G401.6 (cell line): ENCODE measurements around the gene CRYGB.
"Not testable (repeated sequence)": the region's sequence is repeated elsewhere in the genome, so short reads cannot be mapped to it uniquely, and the experiment has no call there.

Source experiments
- FAIRE-seq: peaks from 2 replicates; lab custom pipeline; 2012; peaks lifted over from hg19 to GRCh38; lab: Jason Lieb, UNC

CRYGB gene

DNA sequence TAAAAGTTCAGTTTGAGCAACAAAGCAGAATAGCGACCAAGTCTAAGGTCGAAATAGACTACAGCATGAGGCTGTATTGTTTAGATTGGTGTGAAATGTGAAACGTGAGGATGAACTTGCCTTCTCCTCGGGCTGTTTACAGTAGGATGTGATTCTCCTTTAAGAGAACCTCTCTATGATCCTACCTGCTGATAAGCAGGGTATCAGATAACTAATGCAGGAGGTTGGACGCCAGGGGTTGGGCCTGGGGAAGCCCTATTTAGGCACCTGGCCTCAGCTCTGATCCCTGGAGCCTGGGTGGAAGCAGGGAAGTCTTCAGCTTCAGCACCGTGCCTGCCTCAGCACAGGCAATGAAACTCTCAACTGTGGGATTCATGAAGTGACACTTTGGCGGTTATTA, 33.0 kb downstream of the CRYGB start:
- no peak for FAIRE-seq

DNA sequence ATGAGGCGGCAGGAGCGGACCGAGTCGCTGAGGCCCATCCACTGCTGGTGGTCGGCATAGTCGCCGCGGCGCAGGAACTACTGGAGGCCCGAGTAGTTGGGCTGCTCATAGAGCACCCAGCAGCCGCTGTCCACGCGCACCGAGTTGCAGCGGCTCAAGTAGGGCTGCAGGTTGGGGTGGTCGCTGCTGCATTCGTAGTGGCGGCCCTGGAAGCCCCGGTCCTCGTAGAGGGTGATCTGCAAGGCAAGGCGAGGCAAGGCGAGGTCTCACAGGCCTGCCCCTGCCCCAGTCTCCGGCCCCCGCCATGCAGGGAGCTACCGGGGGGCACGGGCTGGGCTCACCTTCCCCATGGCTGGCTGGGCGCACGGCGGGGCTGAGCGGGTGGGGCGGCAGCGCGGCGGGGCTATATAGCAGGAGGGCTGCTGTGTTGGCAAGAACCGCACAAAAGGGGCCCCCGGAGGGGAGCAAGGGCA, 33.6 kb downstream of the CRYGB start:
- FAIRE-seq = not testable (repeated sequence)

DNA sequence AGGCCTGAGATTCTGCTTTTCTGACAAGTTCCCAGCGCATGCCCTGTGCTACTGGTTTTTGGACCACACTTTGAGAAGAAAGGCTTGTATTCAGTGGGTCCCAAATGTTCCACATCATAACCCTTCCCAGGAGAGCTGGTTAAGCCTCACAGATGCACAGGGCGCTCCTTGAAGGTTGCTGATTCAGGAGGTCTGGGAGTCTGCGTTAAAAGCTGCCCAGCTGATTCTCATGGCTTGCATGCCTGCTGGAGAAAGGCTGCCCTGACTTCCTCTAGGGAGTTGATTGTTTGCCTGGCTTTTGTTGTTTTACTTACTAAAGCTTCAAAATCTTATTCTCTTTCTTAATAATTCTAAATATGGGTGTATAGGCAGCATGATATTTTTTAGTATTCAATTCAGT, 42.3 kb downstream of the CRYGB start:
- no peak for FAIRE-seq

DNA sequence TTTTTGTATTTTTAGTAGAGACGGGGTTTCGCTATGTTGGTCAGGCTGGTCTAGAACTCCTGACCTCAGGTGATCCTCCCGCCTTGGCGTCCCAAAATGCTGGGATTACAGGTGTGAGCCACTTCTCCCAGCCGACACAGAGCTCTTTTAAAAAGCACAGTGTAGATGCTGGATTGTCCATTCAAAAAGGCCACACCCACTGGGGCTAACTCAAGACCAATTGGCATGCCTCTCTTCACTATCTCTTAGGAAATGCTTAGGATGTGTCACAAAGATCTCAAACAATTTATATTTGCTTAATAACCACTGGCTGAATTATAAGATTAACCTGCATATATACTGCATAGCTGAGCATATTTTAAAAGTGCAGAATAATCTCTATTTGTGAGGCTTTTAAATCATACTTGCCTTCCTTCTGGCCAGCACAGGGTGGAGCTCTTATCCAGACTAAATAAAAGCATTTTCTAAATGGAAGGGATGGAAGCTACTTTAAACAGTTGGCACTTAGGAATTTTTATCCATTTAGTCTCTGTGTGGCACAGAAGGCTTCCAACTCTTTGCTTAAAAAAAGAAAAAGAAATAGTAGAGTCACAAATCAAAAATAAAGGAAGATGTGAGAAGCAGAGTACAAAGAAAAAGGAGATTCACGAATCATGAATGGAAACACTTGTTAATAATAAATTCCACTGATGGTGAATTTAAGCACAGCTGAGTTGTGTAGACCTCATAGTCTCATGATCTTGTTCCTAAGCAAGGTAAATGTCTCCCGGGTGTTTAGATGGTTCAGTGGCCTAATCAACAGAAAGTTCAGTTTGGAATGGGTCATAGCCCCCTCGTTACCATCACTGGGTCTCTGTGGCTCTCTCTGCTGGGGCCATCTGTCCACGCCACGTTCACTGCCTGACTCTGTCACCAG, 44.0 kb downstream of the CRYGB start:
- FAIRE-seq = peak; percentile 94

DNA sequence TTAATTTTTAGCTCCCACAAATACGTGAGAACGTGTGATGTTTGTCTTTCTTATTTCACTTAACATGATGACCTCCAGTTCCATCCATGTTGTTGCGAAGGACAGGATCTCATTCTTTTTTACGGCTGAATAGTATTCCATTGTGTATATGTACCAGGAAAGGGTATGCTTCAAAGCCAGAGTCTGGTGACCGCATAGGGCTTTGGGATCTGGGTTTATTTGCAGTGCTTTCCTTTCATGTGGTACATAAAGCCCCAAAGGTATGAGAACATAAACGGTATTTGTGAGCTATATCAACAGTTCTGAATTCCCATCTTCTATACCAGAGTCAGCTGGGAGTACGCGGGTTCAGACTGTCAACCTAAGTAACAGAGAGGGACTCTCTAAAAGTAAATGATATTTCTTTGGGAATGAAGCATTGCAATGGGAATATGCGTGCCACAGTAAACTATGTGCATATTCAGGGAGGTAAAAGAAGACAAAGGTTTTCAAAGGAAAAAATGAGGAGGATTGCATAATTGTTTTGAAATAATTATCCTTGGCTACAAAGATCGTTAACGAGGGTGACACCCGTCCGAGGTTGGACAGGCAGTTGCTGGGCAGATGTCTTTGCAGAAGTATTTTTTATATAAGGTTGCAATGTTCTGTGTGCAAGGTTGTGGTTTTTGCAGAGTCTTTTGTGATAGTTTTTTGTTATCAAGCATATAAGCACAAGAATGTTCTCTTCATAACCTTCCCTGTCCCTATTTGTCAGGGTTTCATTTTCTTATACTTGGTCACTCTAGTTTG, 46.1 kb downstream of the CRYGB start:
- FAIRE-seq = no peak

DNA sequence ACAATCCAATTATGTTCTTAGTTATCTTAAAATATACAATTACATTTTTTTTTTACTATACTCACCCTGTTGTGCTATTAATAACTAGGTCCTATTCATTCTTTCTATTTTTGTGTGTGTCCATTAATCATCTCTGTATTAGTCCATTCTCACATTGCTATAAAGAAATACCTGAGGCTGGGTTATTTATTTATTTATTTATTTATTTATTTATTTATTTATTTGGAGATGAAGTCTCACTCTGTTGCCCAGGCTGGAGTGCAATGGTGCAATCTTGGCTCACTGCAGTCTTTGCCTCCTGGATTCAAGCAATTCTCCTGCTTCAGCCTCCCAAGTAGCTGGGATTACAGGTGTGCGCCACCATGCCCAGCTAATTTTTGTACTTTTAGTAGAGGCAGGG, 47.3 kb downstream of the CRYGB start:
- not testable (repeated sequence) for FAIRE-seq

DNA sequence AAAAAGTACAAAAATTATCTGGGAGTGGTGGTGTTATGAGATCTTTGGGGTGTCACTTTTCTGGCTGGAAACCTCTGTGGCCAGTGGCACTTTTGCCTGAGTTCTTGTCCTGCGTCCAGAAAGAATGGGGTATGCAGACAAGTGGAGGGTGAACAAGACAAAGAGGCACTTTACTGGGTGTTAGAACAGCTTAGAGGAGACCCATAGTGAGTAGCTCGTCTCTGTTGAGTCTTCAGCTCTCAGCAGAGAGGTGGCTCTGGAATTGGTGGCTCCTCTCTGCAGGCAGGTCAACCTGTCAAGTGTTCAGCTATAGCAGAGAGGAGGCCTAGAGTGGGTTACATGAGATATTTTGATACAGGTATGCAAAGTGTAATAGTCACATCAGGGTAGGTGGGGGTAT, 47.7 kb downstream of the CRYGB start:
- no peak for FAIRE-seq

DNA sequence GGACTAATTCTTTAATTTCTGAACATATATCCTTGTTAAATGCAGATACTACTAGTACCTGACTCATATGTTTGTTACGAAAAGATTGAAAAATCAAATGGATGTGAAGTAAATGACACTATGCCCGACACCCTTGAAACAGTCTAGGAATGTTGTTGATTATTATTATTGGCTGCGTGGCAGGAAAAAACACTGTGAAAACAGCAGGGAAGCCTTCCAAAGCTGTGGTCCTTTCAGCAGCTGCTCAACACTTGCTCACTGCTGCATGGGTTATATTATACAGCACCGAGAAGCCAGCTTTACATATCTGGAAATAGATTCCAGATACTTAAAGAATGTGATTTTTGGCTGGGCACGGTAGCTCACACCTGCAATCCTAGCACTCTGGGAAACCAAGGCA, 48.2 kb downstream of the CRYGB start:
- FAIRE-seq = no peak

DNA sequence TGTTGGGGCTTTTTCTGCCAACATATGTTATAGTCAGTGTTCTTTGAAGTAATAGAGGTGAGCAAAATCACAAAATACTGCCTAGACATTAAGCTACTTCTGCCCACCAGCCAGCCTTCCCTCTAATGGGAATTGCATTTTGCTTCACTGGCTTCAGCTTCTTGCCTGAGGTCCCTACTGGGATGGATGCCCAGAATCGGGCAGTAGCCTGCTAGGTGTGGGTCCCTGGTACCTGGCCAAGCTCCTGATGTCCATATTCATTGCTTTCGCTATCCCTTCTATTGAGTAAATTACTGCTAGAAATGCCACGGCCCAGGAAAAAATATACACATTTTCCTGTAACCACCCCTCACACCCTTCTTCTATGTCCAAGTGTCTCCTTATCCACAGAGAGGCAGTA, 48.6 kb downstream of the CRYGB start:
- FAIRE-seq = no peak

DNA sequence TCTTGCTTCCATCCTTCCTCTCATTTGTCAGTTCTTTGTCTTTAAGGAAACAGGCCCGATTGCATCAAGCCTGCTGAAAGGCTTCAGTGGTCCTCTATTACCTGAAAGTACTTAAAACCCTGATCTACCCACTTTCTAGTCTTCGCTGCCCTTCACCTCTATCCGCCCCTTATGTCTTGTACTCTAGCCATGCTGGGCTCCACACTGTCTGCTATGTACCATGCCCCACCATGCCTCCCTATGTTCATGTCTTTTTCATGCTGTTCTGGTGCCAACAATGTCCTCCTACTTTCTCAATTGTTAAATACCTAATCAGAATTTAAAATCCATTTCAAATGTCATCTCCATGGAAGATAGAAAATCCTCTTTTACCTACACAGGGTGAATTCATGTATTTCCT, 49.9 kb downstream of the CRYGB start:
- FAIRE-seq = no peak

DNA sequence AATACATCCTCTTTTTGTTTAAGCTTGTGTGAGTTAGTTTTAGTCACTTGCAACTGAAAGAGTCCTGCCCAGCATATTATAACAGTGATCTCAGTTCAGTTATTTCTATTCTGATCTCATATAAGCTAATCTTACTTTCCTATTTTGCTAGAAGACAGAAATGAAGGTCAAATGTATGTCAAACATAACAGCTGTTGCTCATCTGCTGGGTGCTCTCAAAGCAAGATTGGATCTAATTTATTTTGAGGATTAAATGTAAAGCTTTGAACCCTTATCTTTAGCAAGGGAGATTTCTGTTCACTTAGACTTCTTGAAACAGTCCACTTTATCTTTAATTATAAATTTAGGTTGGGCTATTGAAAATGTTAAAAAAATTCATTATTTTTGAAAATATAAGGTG, 52.8 kb downstream of the CRYGB start:
- no peak for FAIRE-seq
